ENCODE data around the gene MARCHF3. TPM values are rescaled to one million over a fixed set of nuclear protein-coding genes. Genes with fewer than 3 reads are reported as not detected.
"Not testable (repeated sequence)": the region's sequence is repeated elsewhere in the genome, so short reads cannot be mapped to it uniquely, and the experiment has no call there.

The MARCHF3 gene
- total RNA-seq, 1 experiment from 2014 or later: 15.9 TPM

GRCh38 chr5:127029581-127030258 lies 638 bp downstream of the MARCHF3 start:
- peak; percentile 64 for DNase-seq
- peaks cover 23% of the 10 kb centered on the region for H3K27me3 ChIP-seq (ENCODE audit: control insufficient read depth, insufficient read depth, low read length)
- H3K36me3 ChIP-seq (replicated peaks; ENCODE audit: control insufficient read depth, insufficient read depth, low read length): no peaks in the 10 kb centered on the region
- H3K4me3 ChIP-seq (ENCODE audit: insufficient read depth, low read depth, low read length): peak overlapping the region; percentile 79

DNA sequence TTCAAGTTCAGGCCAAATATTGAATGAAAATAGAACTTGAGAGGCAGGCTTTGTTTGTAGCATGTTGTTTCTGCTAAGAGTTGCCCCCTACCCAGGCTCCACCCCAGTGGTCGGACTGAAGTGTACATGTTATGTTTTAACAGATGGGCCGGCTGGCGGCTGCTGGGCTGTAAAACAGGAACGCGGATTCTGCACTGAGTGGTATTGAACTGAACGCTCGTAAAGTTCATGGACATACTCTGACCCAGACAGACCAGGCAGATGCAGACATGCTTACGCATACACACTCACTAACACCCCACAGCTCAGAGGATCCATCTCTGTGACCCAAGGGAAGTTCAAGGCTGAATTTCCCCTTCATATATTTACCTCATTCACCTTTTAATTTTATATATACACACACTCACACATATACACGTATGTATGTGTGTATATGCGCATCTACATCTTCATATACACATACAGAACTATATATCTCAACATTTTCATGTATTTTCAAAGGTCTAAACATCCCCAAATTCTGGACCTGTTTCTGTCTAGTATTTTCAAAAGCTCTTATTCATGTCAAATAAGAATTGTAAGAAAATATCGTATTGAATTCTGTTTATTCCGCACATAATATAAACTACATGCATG lies 1.4 kb downstream of the MARCHF3 start:
- no peak for DNase-seq
- Histone ChIP-seq H3K36me3 (replicated peaks; ENCODE audit: control insufficient read depth, insufficient read depth, low read length) (no peaks in the 10 kb centered on the region), H3K27me3 (ENCODE audit: control insufficient read depth, insufficient read depth, low read length) (peaks cover 23% of the 10 kb centered on the region), H3K4me3 (ENCODE audit: insufficient read depth, low read depth, low read length) (no peak overlapping the region)

GRCh38 chr5:127027539-127027938 lies 2.8 kb downstream of the MARCHF3 start:
- no peak for DNase-seq
- Histone ChIP-seq H3K36me3 (replicated peaks; ENCODE audit: control insufficient read depth, insufficient read depth, low read length) (no peaks in the 10 kb centered on the region), H3K4me3 (ENCODE audit: insufficient read depth, low read depth, low read length) (no peak overlapping the region), H3K27me3 (ENCODE audit: control insufficient read depth, insufficient read depth, low read length) (peaks cover 19% of the 10 kb centered on the region)

- Histone ChIP-seq H3K27me3 (ENCODE audit: control insufficient read depth, insufficient read depth, low read length) (peaks cover 9% of the 10 kb centered on the region), H3K4me3 (ENCODE audit: insufficient read depth, low read depth, low read length) (no peak overlapping the region), H3K36me3 (replicated peaks; ENCODE audit: control insufficient read depth, insufficient read depth, low read length) (no peaks in the 10 kb centered on the region)
- DNase-seq: no peak
Observed at GRCh38 chr5:127026166-127026565, 4.2 kb downstream of the MARCHF3 start.

DNA sequence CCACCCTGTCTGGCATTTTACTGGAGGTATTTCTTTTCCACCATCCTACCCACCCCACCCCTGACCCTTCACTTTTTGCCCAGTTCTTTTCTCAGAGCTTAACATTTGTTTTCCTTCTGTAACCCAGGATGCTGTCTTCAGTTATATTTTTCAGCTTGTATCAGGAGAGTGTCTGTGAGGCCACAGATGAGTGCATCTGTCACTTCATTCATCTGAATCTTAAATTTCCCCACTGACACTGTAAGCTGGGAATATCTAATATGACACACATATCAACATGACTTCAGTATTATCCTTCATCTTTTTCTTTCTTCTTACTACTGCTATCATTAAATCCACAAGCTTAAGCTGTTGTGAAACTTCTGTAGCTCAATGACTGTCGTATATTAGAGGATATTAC lies 4.9 kb downstream of the MARCHF3 start:
- no peak overlapping the region for H3K4me3 ChIP-seq (ENCODE audit: insufficient read depth, low read depth, low read length)
- H3K27me3 ChIP-seq (ENCODE audit: control insufficient read depth, insufficient read depth, low read length): peaks cover 6% of the 10 kb centered on the region
- no peaks in the 10 kb centered on the region for H3K36me3 ChIP-seq (replicated peaks; ENCODE audit: control insufficient read depth, insufficient read depth, low read length)
- DNase-seq: no peak

- peaks cover 5% of the 10 kb centered on the region for H3K27me3 ChIP-seq (ENCODE audit: control insufficient read depth, insufficient read depth, low read length)
- no peak for DNase-seq
- H3K36me3 ChIP-seq (replicated peaks; ENCODE audit: control insufficient read depth, insufficient read depth, low read length): no peaks in the 10 kb centered on the region
- H3K4me3 ChIP-seq (ENCODE audit: insufficient read depth, low read depth, low read length): no peak overlapping the region
Observed at GRCh38 chr5:127024821-127025220, 5.5 kb downstream of the MARCHF3 start.

DNA sequence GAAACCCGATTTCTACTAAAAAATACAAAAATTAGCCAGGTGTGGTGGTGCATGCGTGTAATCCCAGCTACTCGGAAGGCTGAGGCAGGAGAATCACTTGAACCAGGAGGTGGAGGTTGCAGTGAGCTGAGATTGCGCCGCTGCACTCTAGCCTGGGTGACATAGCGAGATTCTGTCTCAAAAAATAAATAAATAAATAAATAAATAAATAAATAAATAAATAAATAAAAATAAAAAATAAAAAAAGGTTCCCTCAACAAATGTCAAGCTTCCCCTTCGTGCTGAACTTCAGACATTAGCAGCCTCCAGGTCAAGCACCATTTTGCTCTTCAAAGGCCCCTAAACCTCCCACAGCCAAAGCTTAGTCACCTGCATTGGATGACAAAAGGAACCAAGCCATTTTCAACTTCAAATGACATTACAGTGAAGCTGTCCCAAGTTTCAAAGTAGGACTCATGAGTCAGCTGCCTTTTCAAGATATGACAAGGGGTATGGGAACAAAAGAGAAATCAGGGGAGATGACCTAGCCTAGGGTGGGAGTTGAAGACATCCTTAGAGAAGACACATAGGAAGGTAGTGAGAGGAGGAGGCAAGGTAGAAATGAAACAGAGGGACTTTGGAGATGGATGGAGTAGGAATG lies 6.7 kb downstream of the MARCHF3 start:
- not testable (repeated sequence) for DNase-seq; H3K36me3 ChIP-seq (replicated peaks; ENCODE audit: control insufficient read depth, insufficient read depth, low read length); H3K4me3 ChIP-seq (ENCODE audit: insufficient read depth, low read depth, low read length); H3K27me3 ChIP-seq (ENCODE audit: control insufficient read depth, insufficient read depth, low read length)

GRCh38 chr5:127022846-127023245 lies 7.5 kb downstream of the MARCHF3 start:
- H3K27me3 ChIP-seq (ENCODE audit: control insufficient read depth, insufficient read depth, low read length): no peaks in the 10 kb centered on the region
- DNase-seq: no peak

GRCh38 chr5:127019928-127020327 lies 10.4 kb downstream of the MARCHF3 start:
- DNase-seq: no peak
- H3K36me3 ChIP-seq (replicated peaks; ENCODE audit: control insufficient read depth, insufficient read depth, low read length): no peaks in the 10 kb centered on the region
- no peak overlapping the region for H3K4me3 ChIP-seq (ENCODE audit: insufficient read depth, low read depth, low read length)
- no peaks in the 10 kb centered on the region for H3K27me3 ChIP-seq (ENCODE audit: control insufficient read depth, insufficient read depth, low read length)

More at GRCh38 chr5:127022846-127023245, 7.5 kb downstream of the MARCHF3 start:
- no peak overlapping the region for H3K4me3 ChIP-seq (ENCODE audit: insufficient read depth, low read depth, low read length)
- no peaks in the 10 kb centered on the region for H3K36me3 ChIP-seq (replicated peaks; ENCODE audit: control insufficient read depth, insufficient read depth, low read length)

GRCh38 chr5:127016722-127017121 lies 13.6 kb downstream of the MARCHF3 start:
- not testable (repeated sequence) for H3K36me3 ChIP-seq (replicated peaks; ENCODE audit: control insufficient read depth, insufficient read depth, low read length); H3K27me3 ChIP-seq (ENCODE audit: control insufficient read depth, insufficient read depth, low read length); H3K4me3 ChIP-seq (ENCODE audit: insufficient read depth, low read depth, low read length); DNase-seq

DNA sequence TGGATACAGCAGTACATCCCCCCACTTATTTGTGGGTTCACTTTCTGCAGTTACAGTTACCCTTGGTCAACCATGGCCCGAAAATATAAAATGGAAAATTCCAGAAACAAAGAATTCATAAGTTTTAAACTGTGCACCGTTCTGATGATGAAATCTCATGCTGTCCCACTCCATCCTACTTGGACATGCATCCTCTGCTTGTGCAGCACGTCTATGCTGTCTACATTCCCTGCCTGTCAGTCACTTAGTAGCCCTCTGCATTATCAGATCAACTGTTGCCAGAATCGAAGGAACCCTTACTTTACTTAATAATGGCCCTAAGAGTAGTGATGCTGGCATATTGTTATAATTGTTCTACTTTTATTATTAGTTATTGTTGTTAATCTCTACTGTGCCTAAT lies 14.6 kb downstream of the MARCHF3 start:
- Histone ChIP-seq H3K4me3 (ENCODE audit: insufficient read depth, low read depth, low read length) (no peak overlapping the region), H3K36me3 (replicated peaks; ENCODE audit: control insufficient read depth, insufficient read depth, low read length) (no peaks in the 10 kb centered on the region), H3K27me3 (ENCODE audit: control insufficient read depth, insufficient read depth, low read length) (no peaks in the 10 kb centered on the region)
- DNase-seq: no peak

- no peaks in the 10 kb centered on the region for H3K27me3 ChIP-seq (ENCODE audit: control insufficient read depth, insufficient read depth, low read length)
- no peaks in the 10 kb centered on the region for H3K36me3 ChIP-seq (replicated peaks; ENCODE audit: control insufficient read depth, insufficient read depth, low read length)
- DNase-seq: no peak
- H3K4me3 ChIP-seq (ENCODE audit: insufficient read depth, low read depth, low read length): no peak overlapping the region
Observed at GRCh38 chr5:127014573-127014972, 15.8 kb downstream of the MARCHF3 start.

DNA sequence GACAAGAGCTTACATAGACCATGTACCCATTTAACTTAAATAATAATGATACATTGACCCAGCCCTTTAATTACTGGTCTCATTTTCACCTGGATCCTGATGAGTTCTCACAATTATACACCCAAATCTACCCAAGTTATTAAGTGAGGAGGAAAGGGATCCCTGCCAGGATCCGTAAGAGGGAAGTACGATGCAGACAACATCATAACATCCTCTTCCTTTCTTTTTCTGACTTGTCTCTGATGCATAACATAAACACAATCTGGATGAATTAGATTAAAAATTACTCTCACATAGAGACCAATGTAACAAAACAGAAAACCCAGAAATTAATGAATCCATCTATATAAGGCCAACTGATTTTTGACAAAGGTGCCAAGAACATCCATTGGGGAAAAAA lies 17.0 kb downstream of the MARCHF3 start:
- Histone ChIP-seq H3K36me3 (replicated peaks; ENCODE audit: control insufficient read depth, insufficient read depth, low read length) (no peaks in the 10 kb centered on the region), H3K4me3 (ENCODE audit: insufficient read depth, low read depth, low read length) (no peak overlapping the region), H3K27me3 (ENCODE audit: control insufficient read depth, insufficient read depth, low read length) (no peaks in the 10 kb centered on the region)
- no peak for DNase-seq

GRCh38 chr5:127012916-127013315 lies 17.4 kb downstream of the MARCHF3 start:
- Histone ChIP-seq H3K27me3 (ENCODE audit: control insufficient read depth, insufficient read depth, low read length) (no peaks in the 10 kb centered on the region), H3K36me3 (replicated peaks; ENCODE audit: control insufficient read depth, insufficient read depth, low read length) (no peaks in the 10 kb centered on the region), H3K4me3 (ENCODE audit: insufficient read depth, low read depth, low read length) (no peak overlapping the region)
- no peak for DNase-seq

DNA sequence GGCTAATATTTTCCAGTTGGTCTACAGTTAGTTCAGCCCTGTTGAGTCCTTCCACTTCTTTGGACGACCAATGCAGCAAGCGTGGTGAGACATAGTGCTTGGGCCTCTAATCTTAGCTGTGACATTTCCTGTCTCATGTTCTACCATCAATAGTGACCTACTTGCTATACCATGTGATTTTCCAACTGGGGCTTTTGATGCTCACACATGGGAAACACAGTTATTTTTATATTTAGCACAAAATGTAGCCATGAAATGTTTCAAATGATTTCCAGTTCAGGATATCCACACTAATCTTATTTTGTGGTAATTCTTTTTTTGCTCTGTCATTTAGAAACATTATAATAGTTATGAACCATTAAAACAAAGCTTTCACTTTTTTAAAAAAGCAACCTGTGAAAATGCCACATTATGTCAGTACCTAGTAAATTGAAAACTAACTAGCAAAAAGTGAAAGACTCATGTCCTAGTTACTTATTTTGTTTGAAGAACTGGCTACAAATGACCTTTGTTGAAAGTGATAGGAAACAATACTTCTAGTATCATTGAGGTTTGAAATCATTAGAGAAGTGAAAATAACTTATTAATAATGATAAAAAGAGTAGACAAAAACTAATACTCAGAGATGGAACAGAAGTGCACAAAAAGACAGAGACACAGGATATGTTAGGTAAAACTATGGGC lies 18.3 kb downstream of the MARCHF3 start:
- no peaks in the 10 kb centered on the region for H3K27me3 ChIP-seq (ENCODE audit: control insufficient read depth, insufficient read depth, low read length)
- DNase-seq: no peak
- no peak overlapping the region for H3K4me3 ChIP-seq (ENCODE audit: insufficient read depth, low read depth, low read length)
- no peaks in the 10 kb centered on the region for H3K36me3 ChIP-seq (replicated peaks; ENCODE audit: control insufficient read depth, insufficient read depth, low read length)
